Measurements from ENCODE around the gene ECE1.

DNA sequence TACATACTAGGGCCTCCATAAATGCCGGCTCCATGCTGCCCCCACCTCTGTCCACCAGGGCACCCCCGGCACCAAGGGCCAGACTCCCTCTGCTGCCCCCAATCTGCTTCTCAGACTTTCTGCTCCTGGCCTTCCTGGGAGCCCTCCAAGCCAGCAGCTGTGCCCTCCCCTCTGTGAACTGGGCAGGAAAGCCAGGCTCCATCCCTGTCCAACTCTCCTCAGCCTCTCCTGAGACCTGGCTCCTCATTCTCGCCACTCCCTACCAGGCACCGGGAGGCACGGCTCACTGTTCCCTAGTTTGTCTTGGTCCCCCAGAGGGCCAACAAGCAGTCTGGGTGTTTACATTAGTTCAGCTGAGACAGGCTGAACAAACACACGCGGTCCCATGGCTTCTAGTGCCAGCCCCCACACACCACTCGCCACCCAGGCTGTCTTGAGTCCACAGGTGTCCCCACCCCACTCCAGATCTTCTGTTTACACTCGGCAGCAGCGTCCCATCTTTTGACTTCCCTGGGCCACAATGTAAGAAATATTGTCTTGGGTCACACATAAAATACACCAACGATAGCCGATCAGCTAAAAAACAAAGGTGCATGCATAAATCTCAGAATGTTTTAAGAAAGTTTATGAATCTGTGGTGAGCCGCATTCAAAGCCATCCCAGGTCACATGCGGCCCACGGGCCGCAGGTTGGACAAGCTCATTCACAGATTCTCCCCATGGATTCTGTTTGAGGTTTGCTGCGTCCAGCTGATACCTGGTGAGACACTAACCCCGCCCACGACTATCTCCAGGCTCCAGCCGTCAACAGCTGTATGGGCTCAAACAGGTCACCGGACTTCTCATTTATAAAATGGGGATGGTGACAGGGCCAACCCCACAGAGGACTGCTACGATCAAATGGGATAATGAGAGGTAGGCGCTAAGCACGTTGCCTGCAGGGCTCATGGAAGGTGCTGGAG is 29.5 kb upstream of the ECE1 start:
- TF ChIP-seq FOXM1 (IDR thresholded peaks at IDR 0.05; ENCODE audit: borderline replicate concordance, low read depth) (no peak), CREB1 (IDR thresholded peaks at IDR 0.05; ENCODE audit: low read depth) (no peak), TAF1 (IDR thresholded peaks at IDR 0.05; ENCODE audit: low read depth) (no peak), EP300 (IDR thresholded peaks at IDR 0.05; ENCODE audit: borderline replicate concordance) (no peak), RAD21 (IDR thresholded peaks at IDR 0.05; ENCODE audit: low read depth) (no peak), YY1 (IDR thresholded peaks at IDR 0.05; ENCODE audit: low read depth) (no peak), EGR1 (IDR thresholded peaks at IDR 0.05) (no peak), ZBTB7A (IDR thresholded peaks at IDR 0.05; ENCODE audit: low read depth) (no peak), NFIC (IDR thresholded peaks at IDR 0.05) (no peak), TCF12 (IDR thresholded peaks at IDR 0.05; ENCODE audit: low read depth) (no peak)
- TF ChIP-seq, protein P1, sequence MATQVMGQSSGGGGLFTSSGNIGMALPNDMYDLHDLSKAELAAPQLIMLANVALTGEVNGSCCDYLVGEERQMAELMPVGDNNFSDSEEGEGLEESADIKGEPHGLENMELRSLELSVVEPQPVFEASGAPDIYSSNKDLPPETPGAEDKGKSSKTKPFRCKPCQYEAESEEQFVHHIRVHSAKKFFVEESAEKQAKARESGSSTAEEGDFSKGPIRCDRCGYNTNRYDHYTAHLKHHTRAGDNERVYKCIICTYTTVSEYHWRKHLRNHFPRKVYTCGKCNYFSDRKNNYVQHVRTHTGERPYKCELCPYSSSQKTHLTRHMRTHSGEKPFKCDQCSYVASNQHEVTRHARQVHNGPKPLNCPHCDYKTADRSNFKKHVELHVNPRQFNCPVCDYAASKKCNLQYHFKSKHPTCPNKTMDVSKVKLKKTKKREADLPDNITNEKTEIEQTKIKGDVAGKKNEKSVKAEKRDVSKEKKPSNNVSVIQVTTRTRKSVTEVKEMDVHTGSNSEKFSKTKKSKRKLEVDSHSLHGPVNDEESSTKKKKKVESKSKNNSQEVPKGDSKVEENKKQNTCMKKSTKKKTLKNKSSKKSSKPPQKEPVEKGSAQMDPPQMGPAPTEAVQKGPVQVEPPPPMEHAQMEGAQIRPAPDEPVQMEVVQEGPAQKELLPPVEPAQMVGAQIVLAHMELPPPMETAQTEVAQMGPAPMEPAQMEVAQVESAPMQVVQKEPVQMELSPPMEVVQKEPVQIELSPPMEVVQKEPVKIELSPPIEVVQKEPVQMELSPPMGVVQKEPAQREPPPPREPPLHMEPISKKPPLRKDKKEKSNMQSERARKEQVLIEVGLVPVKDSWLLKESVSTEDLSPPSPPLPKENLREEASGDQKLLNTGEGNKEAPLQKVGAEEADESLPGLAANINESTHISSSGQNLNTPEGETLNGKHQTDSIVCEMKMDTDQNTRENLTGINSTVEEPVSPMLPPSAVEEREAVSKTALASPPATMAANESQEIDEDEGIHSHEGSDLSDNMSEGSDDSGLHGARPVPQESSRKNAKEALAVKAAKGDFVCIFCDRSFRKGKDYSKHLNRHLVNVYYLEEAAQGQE (IDR thresholded peaks at IDR 0.05; ENCODE audit: low read depth), result no peak
- TF ChIP-seq, protein P2, sequence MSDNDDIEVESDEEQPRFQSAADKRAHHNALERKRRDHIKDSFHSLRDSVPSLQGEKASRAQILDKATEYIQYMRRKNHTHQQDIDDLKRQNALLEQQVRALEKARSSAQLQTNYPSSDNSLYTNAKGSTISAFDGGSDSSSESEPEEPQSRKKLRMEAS (IDR thresholded peaks at IDR 0.05), result no peak
